GM19238 (cell line): ENCODE measurements around the gene CGAS.
"Not testable (repeated sequence)": the region's sequence is repeated elsewhere in the genome, so short reads cannot be mapped to it uniquely, and the experiment has no call there.

Experiments
- DNase-seq: peaks from one replicate; pipeline ENCODE4 v3.0.0; 2011; ENCODE audit warnings: low spot score; ENCODE audit not compliant: insufficient read length

The CGAS gene

DNA sequence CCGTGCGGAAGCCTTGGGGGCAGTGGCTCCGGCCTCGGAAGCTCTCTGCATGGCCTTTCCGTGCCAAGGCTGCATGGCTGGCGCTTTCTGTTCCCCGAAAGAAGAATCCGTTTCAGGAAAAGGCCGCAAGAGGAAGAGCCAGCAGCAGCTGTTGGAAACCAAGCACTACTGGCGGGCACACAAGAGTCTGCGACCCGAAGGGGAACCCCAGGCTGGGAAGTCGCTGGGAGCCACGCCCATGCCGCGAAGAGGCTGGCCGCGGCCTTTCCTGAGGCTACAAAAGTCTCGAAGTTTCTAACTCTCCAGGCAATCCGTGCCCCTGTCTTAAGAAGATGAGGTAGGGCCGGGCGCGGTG, at the start of gene CGAS:
Gene CGAS (minus strand): TSS at position 191 of the 355 bp plus-strand sequence. CDS start 116 bp downstream, at position 75.
- DNase-seq = peak; percentile 50

DNA sequence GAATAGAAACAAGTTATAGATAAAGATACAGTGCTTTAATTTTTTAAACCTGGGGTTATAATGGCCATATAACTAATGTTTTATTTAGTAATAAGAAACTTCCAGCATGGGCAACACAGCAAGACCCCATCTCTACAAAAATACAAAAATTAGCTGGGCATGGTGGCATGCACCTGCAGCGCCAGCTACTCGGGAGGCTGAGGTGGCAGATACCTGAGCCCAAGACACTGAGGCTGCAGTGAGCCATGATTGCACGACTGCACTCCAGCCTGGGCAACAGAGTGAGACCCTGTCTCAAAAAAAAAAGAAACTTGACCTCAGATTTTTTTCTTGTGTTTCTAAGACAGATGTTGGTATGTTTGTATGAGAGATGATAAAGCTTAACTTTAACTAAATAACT, 45.8 kb upstream of the CGAS start:
- no peak for DNase-seq

DNA sequence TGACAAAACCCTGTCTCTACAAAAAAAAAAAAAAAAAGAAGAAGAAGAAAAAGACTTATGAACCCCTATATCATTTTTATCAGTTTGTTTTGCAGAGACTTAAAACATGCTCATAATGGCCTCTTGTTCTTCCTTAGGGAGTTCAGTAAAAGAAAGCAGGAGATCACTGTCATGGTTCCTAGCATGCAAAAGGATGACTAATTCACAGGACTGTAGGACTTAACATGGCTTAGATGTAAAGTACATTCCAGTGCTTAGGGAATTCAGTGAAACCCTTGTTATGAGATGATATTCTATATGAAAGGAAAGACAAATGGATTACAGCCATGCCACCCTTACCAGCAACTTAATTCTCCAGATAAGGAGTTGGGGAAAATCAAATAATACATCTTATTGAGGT, 39.3 kb upstream of the CGAS start:
- no peak for DNase-seq

DNA sequence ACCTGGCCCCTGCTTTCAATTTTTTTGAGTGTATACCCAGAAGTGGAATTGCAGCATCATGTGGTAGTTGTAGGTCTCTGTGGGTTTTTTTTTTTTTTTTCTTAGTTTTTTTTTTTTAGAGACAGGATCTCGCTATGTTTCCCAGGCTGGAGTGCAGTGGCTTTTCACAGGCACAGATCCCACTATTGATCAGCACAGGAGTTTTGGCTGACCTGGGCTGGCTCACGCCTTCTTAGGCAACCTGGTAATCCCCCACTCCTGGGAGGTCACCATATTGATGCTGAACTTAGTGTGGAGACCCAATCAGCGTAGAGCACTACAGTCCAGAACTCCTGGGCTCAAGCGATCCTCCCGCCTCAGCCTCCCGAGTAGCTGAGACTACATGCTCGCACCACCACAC, 35.4 kb upstream of the CGAS start:
- DNase-seq = no peak

DNA sequence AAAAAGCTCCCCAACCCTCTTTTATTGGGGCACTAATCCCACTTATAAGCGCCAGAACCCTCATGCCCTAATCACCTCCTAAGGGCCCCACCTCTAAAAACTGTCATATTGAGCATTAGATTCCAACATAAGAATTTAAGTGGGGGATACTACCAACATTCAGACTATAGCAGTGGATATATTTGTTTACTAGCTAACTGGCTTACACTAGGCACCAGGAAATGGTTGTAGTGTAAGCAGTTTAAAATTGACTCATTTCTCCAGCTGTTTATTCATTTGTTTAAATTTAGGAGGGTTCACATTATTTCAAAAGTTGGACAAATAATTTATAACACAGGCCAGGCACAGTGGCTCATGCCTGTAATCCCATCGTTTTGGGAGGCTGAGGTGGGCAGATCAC, 32.3 kb upstream of the CGAS start:
- DNase-seq = no peak

DNA sequence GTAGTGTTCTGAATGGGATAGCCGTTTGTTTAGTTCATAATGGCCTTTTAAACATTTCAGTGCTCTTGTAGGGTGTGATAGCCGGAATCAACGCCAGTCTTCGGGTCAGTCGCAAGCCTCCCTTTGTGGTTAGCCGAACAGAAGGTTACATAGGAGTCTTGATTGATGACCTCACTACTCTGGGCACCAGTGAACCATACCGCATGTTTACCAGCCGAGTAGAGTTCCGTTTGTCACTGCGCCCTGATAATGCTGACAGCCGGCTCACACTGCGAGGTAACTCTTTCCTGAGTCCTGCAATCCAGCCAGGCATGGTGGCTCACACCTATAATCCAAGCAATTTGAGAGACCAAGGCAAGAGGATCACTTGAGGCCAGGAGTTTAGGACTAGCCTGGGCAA, 29.9 kb upstream of the CGAS start:
- DNase-seq = no peak

DNA sequence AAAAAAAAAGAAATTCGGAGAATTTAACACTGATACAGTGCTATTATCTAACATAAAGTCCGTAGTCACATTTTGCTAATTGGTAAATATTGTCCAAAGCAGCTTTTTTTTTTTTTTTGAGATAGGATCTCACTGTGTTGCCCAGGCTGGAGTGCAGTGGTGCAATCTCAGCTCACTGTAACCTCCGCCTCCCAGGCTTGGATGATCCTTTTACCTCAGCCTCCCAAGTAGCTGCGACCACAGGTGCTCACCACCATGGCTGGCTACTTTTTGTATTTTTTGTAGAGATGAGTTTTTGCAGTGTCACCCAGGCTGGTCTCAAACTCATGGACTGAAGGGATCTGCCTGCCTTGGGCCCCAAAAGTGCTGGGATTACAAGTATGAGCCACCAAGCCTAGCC, 25.3 kb upstream of the CGAS start:
- no peak for DNase-seq

DNA sequence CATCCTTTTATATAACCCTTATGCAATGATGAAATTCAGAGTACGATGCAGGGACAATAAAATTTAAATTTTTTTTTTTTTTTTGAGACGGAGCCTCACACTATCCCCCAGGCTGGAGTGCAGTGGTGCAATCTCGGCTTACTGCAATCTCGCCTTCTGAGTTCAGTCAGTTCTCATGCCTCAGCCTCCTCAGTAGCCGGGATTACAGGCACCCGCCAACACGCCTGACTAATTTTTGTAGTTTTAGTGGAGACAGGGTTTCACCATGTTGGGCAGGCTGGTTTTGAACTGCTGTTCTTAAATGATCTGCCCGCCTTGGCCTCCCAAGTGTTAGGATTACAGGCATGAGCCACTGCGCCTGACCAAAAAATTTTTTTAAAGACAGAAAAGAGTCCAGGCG, 24.6 kb upstream of the CGAS start:
- DNase-seq = no peak

DNA sequence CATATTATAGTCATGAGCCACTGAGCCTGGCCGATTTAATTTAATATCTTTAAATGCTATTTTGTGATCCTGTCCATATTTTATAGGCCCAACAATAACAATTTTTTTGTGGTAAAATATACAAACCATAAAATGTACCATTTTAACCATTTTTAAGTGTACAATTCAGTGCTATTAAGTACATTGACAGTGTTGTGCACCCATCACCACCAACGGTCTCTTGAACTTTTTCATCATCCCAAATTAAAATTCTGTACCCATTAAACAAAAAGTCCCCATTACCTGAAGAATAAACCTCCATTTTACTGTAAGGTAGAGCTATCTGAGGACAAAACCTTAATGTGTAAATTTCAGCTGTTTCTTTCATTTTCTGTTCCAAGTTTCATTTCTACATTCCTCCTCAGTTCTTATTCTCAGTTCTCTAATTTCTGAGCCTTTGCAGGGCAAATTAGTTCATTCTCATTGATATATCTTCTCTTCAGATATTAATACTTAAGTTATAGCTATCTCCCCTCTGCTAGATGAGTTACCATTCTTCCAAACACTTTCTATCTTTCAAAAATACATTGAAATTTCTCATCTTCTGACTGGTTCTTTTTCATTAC, 19.7 kb upstream of the CGAS start:
- no peak for DNase-seq

DNA sequence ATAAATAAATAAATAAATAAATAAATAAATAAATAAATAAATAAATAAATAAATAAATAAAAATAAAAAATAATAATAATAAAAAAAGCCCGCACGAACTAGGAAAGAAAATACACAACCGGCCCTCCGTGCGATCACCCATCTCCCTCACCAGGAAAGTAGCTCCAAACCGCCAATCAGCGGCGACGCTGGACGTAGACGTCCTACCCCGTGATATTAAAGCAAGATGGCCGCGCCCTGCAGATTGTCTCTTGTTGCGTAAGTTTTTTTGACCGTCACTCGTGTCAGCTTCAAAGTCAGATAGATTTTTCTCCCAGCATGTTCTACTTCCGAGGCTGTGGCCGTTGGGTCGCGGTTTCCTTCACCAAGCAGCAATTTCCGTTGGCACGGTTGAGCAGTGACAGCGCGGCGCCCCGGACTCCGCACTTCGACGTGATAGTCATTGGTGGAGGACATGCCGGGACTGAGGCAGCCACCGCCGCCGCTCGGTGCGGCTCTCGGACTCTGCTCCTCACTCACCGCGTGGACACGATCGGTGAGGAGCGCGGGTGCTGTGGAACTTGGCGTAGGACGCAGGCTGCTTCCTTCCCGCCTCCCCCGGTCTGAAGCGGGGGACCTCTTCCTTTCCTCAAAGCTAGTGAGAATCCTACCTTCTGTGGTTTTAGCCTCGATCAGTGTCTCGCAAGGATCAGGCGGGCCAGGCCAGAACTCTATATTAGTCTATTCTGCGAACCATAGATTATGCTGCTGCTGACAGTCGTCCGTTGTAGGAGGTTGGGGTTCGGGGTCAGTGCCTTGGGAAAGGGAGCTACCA, 9.6 kb upstream of the CGAS start, which contains the start of gene MTO1:
Gene MTO1 (plus strand): TSS at position 201 of the 814 bp plus-strand sequence. CDS start 118 bp downstream, at position 319.
- DNase-seq = peak; percentile 67

DNA sequence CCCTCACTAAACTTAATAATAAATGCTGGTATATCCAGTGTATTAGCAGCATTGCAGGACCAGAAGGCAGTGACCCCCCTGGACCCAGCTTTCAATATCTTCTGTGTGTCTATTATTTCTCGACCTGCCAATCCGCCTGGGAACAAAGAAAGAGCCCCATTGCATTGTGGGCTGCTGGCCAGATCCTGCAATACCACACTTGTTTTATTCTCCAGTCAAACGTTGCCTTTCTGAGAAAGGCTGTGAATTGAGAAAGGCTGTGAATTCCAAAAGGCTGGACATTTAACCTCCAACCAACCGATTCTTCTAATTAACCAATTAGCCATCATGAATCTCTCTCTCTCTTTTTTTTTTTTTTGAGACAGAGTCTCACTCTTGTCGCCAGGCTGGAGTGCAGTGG, 8.0 kb upstream of the CGAS start:
- DNase-seq = no peak

DNA sequence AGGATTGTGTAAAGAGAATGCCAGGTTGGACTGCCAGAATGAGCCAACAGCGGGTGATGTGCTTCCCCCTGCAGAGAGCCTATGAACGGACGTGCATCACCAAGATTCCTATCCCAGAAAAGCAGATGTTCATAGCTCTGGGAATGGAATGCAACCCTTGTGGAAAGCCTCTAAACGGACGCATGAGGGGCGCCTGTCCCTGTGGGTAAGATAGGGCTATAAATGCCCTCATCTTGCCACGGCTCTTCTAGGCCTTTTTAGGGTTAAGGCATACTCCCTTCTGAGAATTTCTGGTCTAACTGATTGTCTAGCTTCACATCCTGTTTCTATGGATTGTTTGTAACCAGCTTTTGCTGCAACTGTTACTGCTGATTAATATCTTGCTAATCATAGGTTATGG, 7.4 kb upstream of the CGAS start:
- DNase-seq = not testable (repeated sequence)

DNA sequence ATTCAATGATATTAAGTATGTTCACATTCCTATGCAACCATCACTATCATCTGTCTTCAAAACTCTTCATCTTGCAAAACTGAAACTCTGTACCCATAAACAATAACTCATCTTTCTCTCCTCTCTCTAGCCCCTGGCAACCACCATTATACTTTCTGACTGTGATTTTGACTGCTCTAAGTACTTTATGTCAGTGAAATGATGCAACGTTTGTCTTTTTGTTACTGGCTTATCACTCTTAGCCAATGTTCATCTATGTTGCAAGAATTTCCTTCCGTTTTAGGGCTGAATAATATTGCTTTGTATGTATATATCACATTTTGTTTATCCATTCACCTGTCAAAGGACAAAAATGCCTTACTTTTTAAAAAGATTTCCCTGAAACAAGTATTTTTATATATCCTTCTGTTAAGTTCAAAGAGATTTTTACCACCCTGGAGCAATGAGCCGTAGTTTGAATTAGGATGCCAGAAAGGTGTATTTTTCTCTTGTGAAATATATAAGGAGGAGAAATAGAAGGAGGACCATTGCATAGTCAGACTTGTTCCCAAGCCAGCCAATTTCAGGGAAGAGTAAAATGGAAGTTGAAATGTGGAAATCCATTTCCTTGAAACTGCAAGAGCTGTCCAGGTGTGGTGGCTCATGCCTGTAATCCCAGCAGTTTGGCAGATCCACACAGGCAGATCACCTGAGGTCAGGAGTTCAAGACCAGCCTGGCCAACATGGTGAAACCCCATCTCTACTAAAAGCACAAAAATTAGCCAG, 4.0 kb upstream of the CGAS start:
- DNase-seq = no peak

DNA sequence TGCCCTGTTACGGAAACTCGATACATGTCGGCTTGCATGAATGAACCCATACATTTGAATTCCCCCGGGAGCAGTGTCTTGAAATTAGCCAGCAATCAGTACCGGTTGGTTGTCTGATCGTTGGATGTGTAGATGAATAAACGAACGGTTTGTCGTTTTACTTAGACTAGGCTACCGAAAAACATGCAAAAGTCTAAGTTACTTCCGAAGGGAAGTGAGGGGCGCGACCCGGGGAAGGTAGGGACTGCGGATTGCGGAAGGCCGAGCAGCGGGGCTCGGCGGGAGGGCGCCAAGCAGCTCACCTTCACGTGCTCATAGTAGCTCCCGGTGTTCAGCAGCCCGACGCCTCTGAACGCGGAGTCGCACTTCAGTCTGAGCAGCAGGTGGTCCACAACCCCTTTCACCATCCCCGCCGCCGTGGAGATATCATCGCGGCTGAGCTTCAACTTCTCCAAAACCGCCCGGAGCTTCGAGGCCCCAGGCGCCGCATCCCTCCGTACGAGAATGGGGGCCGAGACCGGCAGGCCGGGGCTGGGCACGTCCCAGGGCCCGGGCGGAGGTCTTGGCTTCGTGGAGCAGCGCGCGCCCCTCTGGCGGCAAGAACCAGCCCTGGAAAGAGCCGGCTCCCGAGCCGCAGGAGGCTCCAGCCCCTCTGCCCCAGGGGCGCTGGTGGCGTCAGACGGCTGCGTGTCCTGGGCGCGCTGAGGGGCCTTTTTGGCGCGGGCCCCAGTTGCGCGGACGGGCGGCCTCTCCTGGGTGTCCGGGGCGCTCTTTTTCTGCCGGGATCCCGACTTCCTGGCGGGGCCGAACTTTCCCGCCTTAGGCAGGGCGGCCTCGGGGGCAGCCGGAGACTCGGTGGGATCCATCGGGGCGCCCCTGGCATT, 632 bp downstream of the CGAS start:
- DNase-seq = peak; percentile 32

DNA sequence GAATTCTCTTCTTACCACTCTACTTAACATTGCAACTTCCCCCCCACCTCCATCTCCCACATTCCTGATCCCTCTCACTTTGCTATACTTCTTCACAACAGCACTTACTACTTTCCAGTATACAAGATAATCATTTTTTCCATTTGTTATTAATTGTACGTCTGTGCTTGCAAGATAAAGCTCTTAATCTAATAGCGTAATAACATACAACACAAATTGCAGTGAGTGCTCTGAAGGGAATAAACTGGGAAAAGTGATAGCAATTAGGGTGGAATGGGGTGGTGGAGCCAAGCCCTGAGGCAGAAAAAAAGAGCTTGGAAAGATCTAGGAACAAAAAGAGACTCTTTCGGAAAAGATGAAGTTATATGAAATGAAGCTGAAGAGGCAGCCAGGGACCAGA, 8.5 kb downstream of the CGAS start:
- DNase-seq = no peak

DNA sequence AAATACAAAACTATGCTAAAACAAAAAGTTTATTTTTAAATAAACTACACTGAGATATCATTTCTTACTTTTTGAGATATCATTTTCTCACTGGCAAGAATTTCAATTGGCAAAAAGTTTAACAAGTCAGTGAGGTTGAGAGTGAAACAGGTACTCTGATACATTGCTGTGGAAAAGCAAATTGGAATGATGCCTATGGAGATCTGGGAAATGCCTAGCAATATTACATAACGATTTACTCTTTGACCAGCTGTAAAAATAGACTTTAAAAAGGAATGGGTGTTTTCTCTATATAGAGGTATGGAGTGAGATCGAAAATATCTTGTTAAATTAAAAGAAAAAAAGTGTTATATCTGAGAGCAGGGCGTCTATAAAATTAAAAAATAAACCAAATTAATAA, 16.9 kb downstream of the CGAS start:
- no peak for DNase-seq

DNA sequence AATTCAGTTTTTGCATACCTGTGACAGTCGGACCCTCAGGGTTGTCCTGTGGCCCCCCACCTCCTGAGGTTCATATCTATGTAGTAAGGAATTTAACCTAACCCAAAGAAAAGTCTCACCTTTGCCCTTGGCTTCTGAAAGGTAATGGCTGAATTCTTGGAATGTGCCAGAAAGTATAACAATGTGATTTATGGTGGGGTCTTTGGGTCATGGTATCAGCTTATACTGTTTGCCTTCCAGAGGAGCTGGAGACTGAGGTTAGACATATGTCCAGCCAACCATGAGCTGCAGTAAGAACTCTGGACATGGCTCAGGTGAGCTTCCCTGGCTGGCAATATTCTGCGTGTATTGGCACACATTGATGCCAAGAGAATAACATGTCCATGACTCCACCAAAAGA, 30.6 kb downstream of the CGAS start:
- no peak for DNase-seq

DNA sequence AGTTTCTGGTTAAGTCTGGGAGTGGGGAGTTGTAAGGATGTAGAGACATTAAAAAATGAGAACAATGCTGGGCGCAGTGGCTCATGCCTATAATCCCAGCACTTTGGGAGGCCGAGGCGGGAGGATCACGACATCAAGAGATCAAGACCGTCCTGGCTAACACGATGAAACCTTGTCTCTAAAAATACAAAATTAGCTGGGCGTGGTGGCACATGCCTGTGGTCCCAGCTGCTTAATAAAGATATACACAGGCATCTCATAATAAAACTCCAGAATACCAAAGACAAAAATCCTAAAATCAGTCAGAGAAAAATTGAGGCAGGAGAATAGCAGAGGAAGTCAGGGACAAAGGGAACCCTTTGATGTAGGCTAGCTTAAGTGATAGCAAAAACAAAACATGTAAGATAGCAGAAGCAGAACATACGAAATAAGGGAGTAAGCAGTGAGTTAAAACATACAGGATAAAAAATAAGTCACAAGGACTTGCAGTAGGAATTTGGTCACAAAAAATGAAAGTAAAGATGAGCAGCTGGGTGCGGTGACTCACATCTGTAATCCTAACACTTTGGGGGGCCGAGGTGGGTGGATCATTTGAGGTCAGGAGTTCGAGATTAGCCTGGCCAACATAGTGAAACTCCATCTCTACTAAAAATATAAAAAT, 33.9 kb downstream of the CGAS start:
- DNase-seq = no peak

DNA sequence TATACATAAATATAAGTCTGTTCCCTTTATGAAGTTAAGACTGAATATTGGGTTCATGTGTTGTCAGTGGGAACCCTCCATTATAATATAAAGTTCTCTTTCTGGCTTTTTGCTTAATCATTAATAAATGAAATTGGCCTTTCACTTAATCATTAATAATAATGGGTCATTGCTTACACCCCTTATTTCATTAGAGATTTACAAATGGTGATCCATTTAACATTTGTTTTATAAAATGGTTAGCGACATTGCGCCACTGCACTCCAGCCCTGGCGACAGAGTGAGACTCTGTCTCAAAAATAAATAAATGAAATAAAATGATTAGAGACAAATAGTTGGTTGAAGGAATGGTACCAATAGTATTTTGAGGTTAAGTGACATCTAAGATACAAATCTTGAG, 39.0 kb downstream of the CGAS start:
- no peak for DNase-seq

DNA sequence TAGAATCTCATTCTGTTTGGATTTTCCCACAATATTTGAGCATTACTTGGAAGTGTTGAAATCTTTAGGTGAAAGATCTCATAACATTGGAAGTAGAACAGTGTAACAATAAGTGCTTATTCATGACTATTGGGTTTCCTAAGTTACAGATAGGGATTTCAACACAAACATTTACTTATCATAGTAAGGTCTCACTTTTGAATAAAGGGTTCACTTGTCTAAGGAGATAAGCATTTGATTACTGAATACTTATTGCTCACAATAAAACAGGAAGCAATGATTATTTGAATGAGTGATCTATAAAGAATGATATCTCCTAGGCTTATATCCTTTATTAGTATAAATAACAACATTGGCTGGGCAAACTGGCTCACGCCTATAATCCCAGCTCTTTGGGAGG, 42.7 kb downstream of the CGAS start:
- DNase-seq = no peak

DNA sequence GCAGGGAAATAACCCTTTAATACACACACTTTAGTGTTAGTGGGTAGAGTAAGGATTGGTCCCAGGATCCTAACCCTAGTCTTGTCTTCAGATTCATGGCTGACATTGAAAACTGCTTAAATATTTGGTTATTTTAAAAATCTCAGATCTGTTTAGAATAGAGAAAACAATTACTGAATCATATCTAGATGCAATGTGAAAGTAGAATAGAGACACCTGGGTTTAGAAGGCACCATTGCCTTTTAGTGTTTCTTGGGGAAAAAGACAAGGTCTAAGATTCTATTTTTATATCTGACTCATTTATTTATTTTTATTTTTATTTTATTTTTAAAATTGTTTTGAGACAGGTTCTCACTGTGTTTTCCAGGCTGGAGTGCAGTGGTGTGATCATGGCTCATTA, 51.4 kb downstream of the CGAS start:
- DNase-seq = no peak
